Measurements from ENCODE around the gene PTPRN2. TPM values are rescaled to one million over a fixed set of nuclear protein-coding genes. Genes with fewer than 3 reads are reported as not detected.

The PTPRN2 gene
- total and polyA plus RNA-seq, 2 of the 13 experiments (the other 11 are each of a cell fraction or from before 2014, with no cell fraction given): 2.5 to 24.2 TPM

GRCh38 chr7:158422887-158423560 is 164.6 kb downstream of the PTPRN2 start:
- H4K20me1 ChIP-seq (ENCODE audit: insufficient read depth, low read length): peaks cover 24% of the 10 kb centered on the region; the same call in 1 of the 2 replicates
- no peaks in the 10 kb centered on the region for H3K27me3 ChIP-seq (ENCODE audit: control insufficient read depth in 1 of 2, insufficient read depth in 2 of 2, low read length in 2 of 2)
- no peak for ATAC-seq
- no peak for DNase-seq (ENCODE audit: low spot score)
- no peaks in the 10 kb centered on the region for H3K79me2 ChIP-seq (ENCODE audit: insufficient read depth, low read length)
- H3K9ac ChIP-seq (ENCODE audit: insufficient read depth, low read depth, low read length): no peak overlapping the region
- FAIRE-seq: no peak
- no peaks in the 10 kb centered on the region; a peak in 1 of 5 replicates for H3K36me3 ChIP-seq (replicated peaks in 1 of 2; ENCODE audit: control insufficient read depth in 1 of 2, insufficient read depth in 2 of 2, low read length in 2 of 2)
- intact Hi-C loops (cut with micrococcal nuclease; ENCODE audit: unreplicated experiment): no loop called here
- TF ChIP-seq MATR3 (CRISPR knock-in tag; IDR thresholded peaks at IDR 0.05) (no peak), SP5 (CRISPR knock-in tag; IDR thresholded peaks at IDR 0.05; ENCODE audit: borderline replicate concordance, low read depth) (no peak), ZNF720 (CRISPR knock-in tag; IDR thresholded peaks at IDR 0.05) (no peak), SMC3 (IDR thresholded peaks at IDR 0.05; ENCODE audit: low read length) (no peak), ZNF564 (CRISPR knock-in tag; IDR thresholded peaks at IDR 0.05) (no peak), HIC2 (CRISPR knock-in tag; IDR thresholded peaks at IDR 0.05; ENCODE audit: low read depth) (no peak), TBX3 (IDR thresholded peaks at IDR 0.05; ENCODE audit: borderline replicate concordance) (no peak), CCDC6 (CRISPR knock-in tag; IDR thresholded peaks at IDR 0.05) (no peak), ATF6 (CRISPR knock-in tag; conservative IDR thresholded peaks at IDR 0.05) (no peak)
- H3K9me3 ChIP-seq (ENCODE audit: low read length): no peaks in the 10 kb centered on the region
- no peak overlapping the region for H3K4me2 ChIP-seq (ENCODE audit: low read depth, low read length)
- in situ Hi-C loops (cut with HindIII; ENCODE audit: extremely low pct_ligation_motif_present, low pct_unique_long_range_greater_than_20kb): no loop called here
- WGBS (ENCODE audit: low lambda C conversion rate): 82% methylated on average over 15 of the region's 15 CpGs
- BruUV-seq (replicated peaks): no TSS peak
- no peak overlapping the region for H3K27ac ChIP-seq (ENCODE audit: extremely low read length, insufficient read depth, low read length)
- H3K4me1 ChIP-seq (ENCODE audit: insufficient read depth, low read length): 0 out of 2 replicates have a peak, but pooled peaks cover 10% of the 10 kb centered on the region
- H3K4me3 ChIP-seq (replicated peaks in 1 of 3; ENCODE audit: insufficient read depth in 1 of 3, low read depth in 2 of 3, low read length in 3 of 3): no peak overlapping the region
- ChIA-PET CTCF (ENCODE audit: low intra/inter-chr PET ratio, low total read pairs) (no interaction called here), POLR2A (no interaction called here)
- H2AFZ ChIP-seq (ENCODE audit: low read length): no peak overlapping the region
